Measurements from ENCODE around the gene KCNQ1OT1.

Gene KCNQ1OT1

DNA sequence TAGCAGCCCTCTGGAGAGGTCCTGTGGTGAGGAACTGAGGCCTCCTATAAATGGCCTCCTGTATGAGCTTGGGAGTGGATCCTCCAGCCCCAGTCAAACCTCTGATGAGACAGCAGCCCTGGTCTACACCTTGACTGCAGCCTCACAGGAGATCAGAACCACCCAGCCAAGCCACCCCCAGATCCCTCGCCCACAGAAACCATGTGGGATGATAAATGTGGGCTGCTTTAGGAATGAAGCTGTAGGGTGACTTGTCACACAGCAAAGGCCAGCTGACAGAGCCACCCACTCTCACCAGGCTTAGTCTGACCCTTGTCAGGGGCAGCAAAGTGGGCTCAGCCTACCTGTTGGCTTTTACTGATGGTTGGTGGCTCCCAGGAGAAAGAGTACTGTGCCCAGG, 6.5 kb upstream of the KCNQ1OT1 start:
- Histone ChIP-seq H3K4ac (ENCODE audit: low read length) (no peak overlapping the region), H3K27me3 (ENCODE audit: control insufficient read depth in 3 of 3, insufficient read depth in 3 of 3, low read depth in 1 of 3, low read length in 3 of 3) (peaks cover 0 to 44% (median 1%) of the 10 kb centered on the region in 3 experiments), H3K18ac (ENCODE audit: low read length) (no peak overlapping the region), H2AFZ (ENCODE audit: low read length) (no peak overlapping the region), H4K91ac (ENCODE audit: low read depth, low read length, poor library complexity) (no peak overlapping the region), H3K9me3 (replicated peaks in 1 of 2; ENCODE audit: control insufficient read depth in 2 of 2, insufficient read depth in 1 of 2, low read depth in 1 of 2, low read length in 2 of 2) (peaks cover 6 to 17% of the 10 kb centered on the region in 2 donors), H2BK15ac (ENCODE audit: low read length) (no peak overlapping the region), H3K4me1 (ENCODE audit: control insufficient read depth in 2 of 2, insufficient read depth in 1 of 2, low read depth in 1 of 2, low read length in 2 of 2) (peaks cover 7 to 17% of the 10 kb centered on the region in 2 donors), H3K36me3 (replicated peaks in 1 of 2; ENCODE audit: control insufficient read depth in 2 of 2, insufficient read depth in 2 of 2, low read length in 2 of 2) (peaks cover 0 to 1% of the 10 kb centered on the region in 2 donors), H3K4me3 (ENCODE audit: low read length in 2 of 2) (no peak overlapping the region), H3K4me2 (ENCODE audit: insufficient read depth, low read length, poor library complexity, severe bottlenecking) (no peak overlapping the region), H3K9ac (ENCODE audit: low read depth, low read length, poor library complexity) (no peak overlapping the region), H2BK120ac (ENCODE audit: low read depth, low read length) (no peak overlapping the region), H2BK5ac (ENCODE audit: low read length) (no peak overlapping the region), H3K14ac (ENCODE audit: low read length) (no peak overlapping the region), H2AK5ac (ENCODE audit: low read depth, low read length) (no peak overlapping the region), H4K8ac (ENCODE audit: low read depth, low read length) (no peak overlapping the region), H2BK12ac (ENCODE audit: low read length) (no peak overlapping the region), H3K79me1 (ENCODE audit: low read depth, low read length) (no peaks in the 10 kb centered on the region), H3K27ac (replicated peaks; ENCODE audit: low read length) (no peak overlapping the region), H3K23ac (ENCODE audit: low read depth, low read length, poor library complexity) (no peak overlapping the region)
- DNase-seq (ENCODE audit: low spot score): no peak
- no CpG with 5 or more reads among the region's 1 CpG for WGBS, 2 donors (ENCODE audit: extremely low coverage in 2 of 2, insufficient read length in 2 of 2, insufficient replicate concordance in 1 of 2)

- peaks cover 0 to 44% (median 0%) of the 10 kb centered on the region in 3 experiments for H3K27me3 ChIP-seq (ENCODE audit: control insufficient read depth in 3 of 3, insufficient read depth in 3 of 3, low read depth in 1 of 3, low read length in 3 of 3)
- H3K18ac ChIP-seq (ENCODE audit: low read length): peak overlapping the region; percentile 50
- no peak overlapping the region for H2AFZ ChIP-seq (ENCODE audit: low read length)
- H4K91ac ChIP-seq (ENCODE audit: low read depth, low read length, poor library complexity): no peak overlapping the region
- H4K8ac ChIP-seq (ENCODE audit: low read depth, low read length): no peak overlapping the region
- no peak overlapping the region for H2BK15ac ChIP-seq (ENCODE audit: low read length)
- H3K4me3 ChIP-seq (ENCODE audit: low read length in 2 of 2): no peak overlapping the region
- no CpG with 5 or more reads among the region's 14 CpGs for WGBS, 2 donors (ENCODE audit: extremely low coverage in 2 of 2, insufficient read length in 2 of 2, insufficient replicate concordance in 1 of 2)
- no peak overlapping the region for H3K9ac ChIP-seq (ENCODE audit: low read depth, low read length, poor library complexity)
- no peak overlapping the region for H3K4ac ChIP-seq (ENCODE audit: low read length)
- no peak for DNase-seq (ENCODE audit: low spot score)
- no peak overlapping the region for H2BK12ac ChIP-seq (ENCODE audit: low read length)
- peaks cover 11 to 19% of the 10 kb centered on the region in 2 donors for H3K4me1 ChIP-seq (ENCODE audit: control insufficient read depth in 2 of 2, insufficient read depth in 1 of 2, low read depth in 1 of 2, low read length in 2 of 2)
- H3K36me3 ChIP-seq (replicated peaks in 1 of 2; ENCODE audit: control insufficient read depth in 2 of 2, insufficient read depth in 2 of 2, low read length in 2 of 2): peaks cover 0 to 1% of the 10 kb centered on the region in 2 donors
- H3K9me3 ChIP-seq (replicated peaks in 1 of 2; ENCODE audit: control insufficient read depth in 2 of 2, insufficient read depth in 1 of 2, low read depth in 1 of 2, low read length in 2 of 2): peaks cover 3 to 6% of the 10 kb centered on the region in 2 donors
- no peak overlapping the region for H3K27ac ChIP-seq (replicated peaks; ENCODE audit: low read length)
- no peak overlapping the region for H2BK5ac ChIP-seq (ENCODE audit: low read length)
- H3K23ac ChIP-seq (ENCODE audit: low read depth, low read length, poor library complexity): peak overlapping the region; percentile 14
- no peak overlapping the region for H3K4me2 ChIP-seq (ENCODE audit: insufficient read depth, low read length, poor library complexity, severe bottlenecking)
- no peaks in the 10 kb centered on the region for H3K79me1 ChIP-seq (ENCODE audit: low read depth, low read length)
- no peak overlapping the region for H3K14ac ChIP-seq (ENCODE audit: low read length)
- peak overlapping the region; percentile 34 for H2AK5ac ChIP-seq (ENCODE audit: low read depth, low read length)
- H2BK120ac ChIP-seq (ENCODE audit: low read depth, low read length): no peak overlapping the region
Observed at GRCh38 chr11:2704896-2705606, 5.3 kb upstream of the KCNQ1OT1 start.

DNA sequence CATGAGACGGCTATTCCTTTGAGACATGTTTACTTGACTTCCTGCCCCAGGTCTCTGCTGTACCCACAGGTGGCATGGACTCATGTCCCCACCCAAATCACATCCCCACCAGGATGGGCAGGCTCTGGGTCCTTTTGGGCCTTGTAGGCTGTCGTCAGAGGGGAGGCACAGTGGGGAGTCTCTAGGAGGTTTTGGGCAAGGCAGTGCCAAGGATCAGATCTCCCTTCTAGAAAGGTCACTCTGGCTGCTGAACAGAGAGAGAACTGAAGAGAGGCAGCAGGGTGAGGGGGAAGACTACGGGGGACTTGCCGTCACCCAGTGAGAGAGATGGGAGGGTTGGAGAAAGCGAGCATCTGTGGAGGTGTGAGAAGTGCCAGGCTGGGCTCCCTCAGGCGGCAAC, 4.6 kb upstream of the KCNQ1OT1 start:
- Histone ChIP-seq H3K79me1 (ENCODE audit: low read depth, low read length) (no peaks in the 10 kb centered on the region), H2AK5ac (ENCODE audit: low read depth, low read length) (peak overlapping the region; percentile 34), H4K8ac (ENCODE audit: low read depth, low read length) (no peak overlapping the region), H3K18ac (ENCODE audit: low read length) (no peak overlapping the region), H3K4me1 (ENCODE audit: control insufficient read depth in 2 of 2, insufficient read depth in 1 of 2, low read depth in 1 of 2, low read length in 2 of 2) (peaks cover 11 to 19% of the 10 kb centered on the region in 2 donors), H2BK5ac (ENCODE audit: low read length) (no peak overlapping the region), H3K14ac (ENCODE audit: low read length) (no peak overlapping the region), H2BK12ac (ENCODE audit: low read length) (no peak overlapping the region), H3K27ac (replicated peaks; ENCODE audit: low read length) (no peak overlapping the region), H3K9me3 (replicated peaks in 1 of 2; ENCODE audit: control insufficient read depth in 2 of 2, insufficient read depth in 1 of 2, low read depth in 1 of 2, low read length in 2 of 2) (peaks cover 2% of the 10 kb centered on the region in 2 donors), H3K9ac (ENCODE audit: low read depth, low read length, poor library complexity) (no peak overlapping the region), H3K4me3 (ENCODE audit: low read length in 2 of 2) (no peak overlapping the region), H3K36me3 (replicated peaks in 1 of 2; ENCODE audit: control insufficient read depth in 2 of 2, insufficient read depth in 2 of 2, low read length in 2 of 2) (no peaks in the 10 kb centered on the region), H3K27me3 (ENCODE audit: control insufficient read depth in 3 of 3, insufficient read depth in 3 of 3, low read depth in 1 of 3, low read length in 3 of 3) (peaks cover 0 to 38% (median 0%) of the 10 kb centered on the region in 3 experiments), H2BK15ac (ENCODE audit: low read length) (no peak overlapping the region), H4K91ac (ENCODE audit: low read depth, low read length, poor library complexity) (no peak overlapping the region), H3K4ac (ENCODE audit: low read length) (no peak overlapping the region), H3K4me2 (ENCODE audit: insufficient read depth, low read length, poor library complexity, severe bottlenecking) (no peak overlapping the region), H3K23ac (ENCODE audit: low read depth, low read length, poor library complexity) (no peak overlapping the region), H2BK120ac (ENCODE audit: low read depth, low read length) (no peak overlapping the region), H2AFZ (ENCODE audit: low read length) (no peak overlapping the region)
- no CpG with 5 or more reads among the region's 6 CpGs for WGBS, 2 donors (ENCODE audit: extremely low coverage in 2 of 2, insufficient read length in 2 of 2, insufficient replicate concordance in 1 of 2)
- no peak for DNase-seq (ENCODE audit: low spot score)

GRCh38 chr11:2703363-2704141, 3.8 kb upstream of the KCNQ1OT1 start:
- H2BK15ac ChIP-seq (ENCODE audit: low read length): peak overlapping the region; percentile 30
- peak overlapping the region; percentile 85 for H2AK5ac ChIP-seq (ENCODE audit: low read depth, low read length)
- no peak overlapping the region for H3K27ac ChIP-seq (replicated peaks; ENCODE audit: low read length)
- DNase-seq (ENCODE audit: low spot score): no peak
- no peaks in the 10 kb centered on the region for H3K36me3 ChIP-seq (replicated peaks in 1 of 2; ENCODE audit: control insufficient read depth in 2 of 2, insufficient read depth in 2 of 2, low read length in 2 of 2)
- H2BK12ac ChIP-seq (ENCODE audit: low read length): peak overlapping the region; percentile 30
- H3K23ac ChIP-seq (ENCODE audit: low read depth, low read length, poor library complexity): no peak overlapping the region
- no CpG with 5 or more reads among the region's 16 CpGs for WGBS, 2 donors (ENCODE audit: extremely low coverage in 2 of 2, insufficient read length in 2 of 2, insufficient replicate concordance in 1 of 2)
- peak overlapping the region; percentile 54 for H3K18ac ChIP-seq (ENCODE audit: low read length)
- peak overlapping the region in 1 of 2 donors; percentile 7 for H3K4me3 ChIP-seq (ENCODE audit: low read length in 2 of 2)
- H3K79me1 ChIP-seq (ENCODE audit: low read depth, low read length): no peaks in the 10 kb centered on the region
- H2BK5ac ChIP-seq (ENCODE audit: low read length): no peak overlapping the region
- peak overlapping the region; percentile 57 for H3K14ac ChIP-seq (ENCODE audit: low read length)
- H3K9ac ChIP-seq (ENCODE audit: low read depth, low read length, poor library complexity): peak overlapping the region; percentile 32
- no peak overlapping the region for H4K8ac ChIP-seq (ENCODE audit: low read depth, low read length)
- H3K4ac ChIP-seq (ENCODE audit: low read length): no peak overlapping the region
- peak overlapping the region; percentile 78 for H2BK120ac ChIP-seq (ENCODE audit: low read depth, low read length)
- H3K4me1 ChIP-seq (ENCODE audit: control insufficient read depth in 2 of 2, insufficient read depth in 1 of 2, low read depth in 1 of 2, low read length in 2 of 2): peaks cover 11 to 23% of the 10 kb centered on the region in 2 donors
- H4K91ac ChIP-seq (ENCODE audit: low read depth, low read length, poor library complexity): no peak overlapping the region
- H3K27me3 ChIP-seq (ENCODE audit: control insufficient read depth in 3 of 3, insufficient read depth in 3 of 3, low read depth in 1 of 3, low read length in 3 of 3): peaks cover 0 to 36% (median 7%) of the 10 kb centered on the region in 3 experiments
- H3K4me2 ChIP-seq (ENCODE audit: insufficient read depth, low read length, poor library complexity, severe bottlenecking): no peak overlapping the region
- peak overlapping the region; percentile 59 for H2AFZ ChIP-seq (ENCODE audit: low read length)
- peaks cover 2% of the 10 kb centered on the region in 2 donors for H3K9me3 ChIP-seq (replicated peaks in 1 of 2; ENCODE audit: control insufficient read depth in 2 of 2, insufficient read depth in 1 of 2, low read depth in 1 of 2, low read length in 2 of 2)

Data from neuronal stem cell (in vitro differentiated cells).